ENCODE data around the gene IL15RA.

DNA sequence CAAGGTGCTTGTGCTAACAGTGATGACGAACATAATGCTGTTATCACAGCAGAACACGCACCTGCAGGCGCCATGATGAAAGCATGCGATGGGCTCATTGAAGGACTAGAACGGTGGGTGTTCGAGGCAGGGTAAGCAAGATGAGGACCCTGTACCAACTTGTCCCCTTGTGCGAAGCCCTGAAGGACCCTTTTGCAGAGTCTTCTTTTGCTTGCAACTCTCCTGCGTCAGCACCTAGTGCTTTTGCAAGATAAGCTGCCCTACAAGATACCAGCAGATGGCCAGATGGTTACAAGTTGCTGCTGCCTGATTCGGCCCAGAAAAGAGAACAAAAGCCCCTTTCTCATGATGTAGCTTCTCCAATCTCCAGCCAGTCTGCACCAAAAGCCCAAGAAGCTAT is 4.2 kb upstream of the IL15RA start:
- TF ChIP-seq, protein P1, sequence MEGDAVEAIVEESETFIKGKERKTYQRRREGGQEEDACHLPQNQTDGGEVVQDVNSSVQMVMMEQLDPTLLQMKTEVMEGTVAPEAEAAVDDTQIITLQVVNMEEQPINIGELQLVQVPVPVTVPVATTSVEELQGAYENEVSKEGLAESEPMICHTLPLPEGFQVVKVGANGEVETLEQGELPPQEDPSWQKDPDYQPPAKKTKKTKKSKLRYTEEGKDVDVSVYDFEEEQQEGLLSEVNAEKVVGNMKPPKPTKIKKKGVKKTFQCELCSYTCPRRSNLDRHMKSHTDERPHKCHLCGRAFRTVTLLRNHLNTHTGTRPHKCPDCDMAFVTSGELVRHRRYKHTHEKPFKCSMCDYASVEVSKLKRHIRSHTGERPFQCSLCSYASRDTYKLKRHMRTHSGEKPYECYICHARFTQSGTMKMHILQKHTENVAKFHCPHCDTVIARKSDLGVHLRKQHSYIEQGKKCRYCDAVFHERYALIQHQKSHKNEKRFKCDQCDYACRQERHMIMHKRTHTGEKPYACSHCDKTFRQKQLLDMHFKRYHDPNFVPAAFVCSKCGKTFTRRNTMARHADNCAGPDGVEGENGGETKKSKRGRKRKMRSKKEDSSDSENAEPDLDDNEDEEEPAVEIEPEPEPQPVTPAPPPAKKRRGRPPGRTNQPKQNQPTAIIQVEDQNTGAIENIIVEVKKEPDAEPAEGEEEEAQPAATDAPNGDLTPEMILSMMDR (IDR thresholded peaks at IDR 0.05) = no peak
- no peak for TF ChIP-seq POLR2A (IDR thresholded peaks at IDR 0.05)

All from thyroid gland (tissue), 4 donors.